RWPE2 (cell line): ENCODE results near the gene GPHN.
A peak's percentile ranks its signal among the peaks of the same experiment; 100 is the strongest.

Source experiments
- ATAC-seq: fragments of 200-7000 bp; cut with Tn5 transposase; 3 replicates; pipeline ENCODE4 v1.9.1; 2021; ENCODE audit warnings: low read depth
- DNase-seq: peaks from one replicate; pipeline ENCODE4 v3.0.0-alpha.2; 2020; ENCODE audit warnings: low spot score
- H3K27ac ChIP-seq: fragments of 450-650 bp; 2 replicates; pipeline ENCODE4 v1.5.1; 2017; ENCODE audit warnings: mild to moderate bottlenecking; ENCODE audit not compliant: poor library complexity, severe bottlenecking
- H3K27me3 ChIP-seq: fragments of 250-450 bp; sonication (Bioruptor Pico); 2 replicates; pipeline ENCODE4 v1.5.1; 2021; ENCODE audit warnings: mild to moderate bottlenecking, moderate library complexity; ENCODE audit not compliant: insufficient read depth, poor library complexity, severe bottlenecking
- H3K36me3 ChIP-seq: fragments of 250-450 bp; sonication (Bioruptor Pico); 2 replicates; pipeline ENCODE4 v1.5.1; 2020; ENCODE audit warnings: low read depth, mild to moderate bottlenecking, moderate library complexity
- H3K4me1 ChIP-seq: fragments of 250-450 bp; sonication (Bioruptor Pico); 2 replicates; pipeline ENCODE4 v1.5.1; 2021; ENCODE audit warnings: mild to moderate bottlenecking, moderate library complexity; ENCODE audit not compliant: insufficient read depth, poor library complexity, severe bottlenecking
- H3K4me3 ChIP-seq: fragments of 250-450 bp; sonication (Bioruptor Pico); 2 replicates; pipeline ENCODE4 v1.5.1; 2021; ENCODE audit warnings: mild to moderate bottlenecking, moderate library complexity; ENCODE audit not compliant: severe bottlenecking
- H3K9me3 ChIP-seq: fragments of 250-450 bp; sonication (Bioruptor Pico); 2 replicates; pipeline ENCODE4 v1.5.1; 2021; ENCODE audit warnings: mild to moderate bottlenecking, moderate library complexity; ENCODE audit not compliant: severe bottlenecking
- TF ChIP-seq, protein P1 (sequence below): fragments of 450-650 bp; IDR thresholded peaks from one replicate; pipeline ENCODE4 v1.5.1; 2017; ENCODE audit warnings: mild to moderate bottlenecking, moderate library complexity; ENCODE audit not compliant: poor library complexity, severe bottlenecking

GPHN gene

GRCh38 chr14:67186172-67186768, 678.3 kb downstream of the GPHN start:
- peaks cover 28% of the 10 kb centered on the region for H3K4me1 ChIP-seq
- H3K9me3 ChIP-seq = no peaks in the 10 kb centered on the region
- no peak for DNase-seq
- ATAC-seq = no peak
- H3K4me3 ChIP-seq = no peak overlapping the region
- H3K27ac ChIP-seq = peak overlapping the region; percentile 39
- no peaks in the 10 kb centered on the region for H3K36me3 ChIP-seq
- no peaks in the 10 kb centered on the region for H3K27me3 ChIP-seq
- TF ChIP-seq, protein P1, sequence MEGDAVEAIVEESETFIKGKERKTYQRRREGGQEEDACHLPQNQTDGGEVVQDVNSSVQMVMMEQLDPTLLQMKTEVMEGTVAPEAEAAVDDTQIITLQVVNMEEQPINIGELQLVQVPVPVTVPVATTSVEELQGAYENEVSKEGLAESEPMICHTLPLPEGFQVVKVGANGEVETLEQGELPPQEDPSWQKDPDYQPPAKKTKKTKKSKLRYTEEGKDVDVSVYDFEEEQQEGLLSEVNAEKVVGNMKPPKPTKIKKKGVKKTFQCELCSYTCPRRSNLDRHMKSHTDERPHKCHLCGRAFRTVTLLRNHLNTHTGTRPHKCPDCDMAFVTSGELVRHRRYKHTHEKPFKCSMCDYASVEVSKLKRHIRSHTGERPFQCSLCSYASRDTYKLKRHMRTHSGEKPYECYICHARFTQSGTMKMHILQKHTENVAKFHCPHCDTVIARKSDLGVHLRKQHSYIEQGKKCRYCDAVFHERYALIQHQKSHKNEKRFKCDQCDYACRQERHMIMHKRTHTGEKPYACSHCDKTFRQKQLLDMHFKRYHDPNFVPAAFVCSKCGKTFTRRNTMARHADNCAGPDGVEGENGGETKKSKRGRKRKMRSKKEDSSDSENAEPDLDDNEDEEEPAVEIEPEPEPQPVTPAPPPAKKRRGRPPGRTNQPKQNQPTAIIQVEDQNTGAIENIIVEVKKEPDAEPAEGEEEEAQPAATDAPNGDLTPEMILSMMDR = no peak

DNA sequence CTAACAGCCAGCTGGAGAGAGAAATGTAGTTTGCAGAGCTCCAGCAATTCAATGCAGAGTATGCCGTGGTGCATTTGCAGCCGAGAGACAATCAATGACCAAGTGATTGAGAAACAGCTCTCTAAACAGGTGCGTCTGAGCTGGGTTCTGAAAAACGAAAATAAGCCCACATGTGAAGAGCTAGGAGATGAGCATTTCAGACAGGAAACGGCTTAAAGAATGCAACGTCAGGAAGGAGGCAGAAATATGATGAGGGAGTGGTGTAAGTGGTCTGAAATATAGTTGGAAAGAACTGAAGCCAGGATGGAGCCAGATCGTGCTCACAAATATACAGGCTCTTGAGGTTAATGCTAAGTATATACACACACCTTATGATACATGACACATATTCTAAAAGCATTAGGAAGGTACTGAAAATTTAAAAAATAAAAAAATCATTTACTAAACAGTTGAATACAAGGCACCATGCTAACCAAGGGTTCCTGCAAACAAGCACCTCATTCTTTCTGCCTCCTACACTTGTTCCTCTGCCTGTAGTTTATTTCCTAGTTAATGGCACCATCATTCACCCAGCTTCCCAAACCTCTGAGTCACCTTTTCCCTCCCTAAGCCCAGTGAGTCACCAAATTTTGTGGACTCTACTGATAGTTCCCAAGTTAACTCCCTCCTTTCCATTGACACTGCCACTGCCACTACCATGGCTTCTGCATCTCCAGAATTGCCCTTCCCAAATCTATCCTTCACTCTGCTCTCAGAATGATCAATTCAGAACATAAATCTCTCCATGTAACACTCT, 679.0 kb downstream of the GPHN start:
- no peak for DNase-seq
- Histone ChIP-seq H3K4me1 (peaks cover 28% of the 10 kb centered on the region), H3K27me3 (no peaks in the 10 kb centered on the region), H3K4me3 (no peak overlapping the region), H3K9me3 (no peaks in the 10 kb centered on the region), H3K27ac (peak overlapping the region; percentile 39), H3K36me3 (no peaks in the 10 kb centered on the region)
- TF ChIP-seq, protein P1 = no peak
- peak; percentile 90 for ATAC-seq

DNA sequence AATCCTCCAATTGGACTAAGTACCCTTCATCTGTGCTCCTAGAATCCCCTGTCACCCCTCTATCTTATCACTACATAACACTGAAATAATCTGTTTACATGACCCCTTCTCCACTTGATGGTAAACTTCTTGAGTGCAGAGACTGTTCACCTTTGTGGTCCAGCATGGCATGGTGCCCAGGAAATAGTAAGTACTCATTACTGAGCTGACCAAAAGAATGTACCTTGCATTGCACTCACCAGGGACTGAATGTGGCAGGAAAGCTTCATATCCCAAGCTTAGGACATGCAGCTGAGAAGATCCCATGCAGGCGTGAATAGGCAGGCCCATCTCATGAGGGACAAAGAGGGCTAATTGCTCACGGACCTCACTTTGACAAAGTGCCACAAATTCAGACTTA, 679.9 kb downstream of the GPHN start:
- Histone ChIP-seq H3K9me3 (no peaks in the 10 kb centered on the region), H3K27ac (peak overlapping the region; percentile 39), H3K36me3 (no peaks in the 10 kb centered on the region), H3K4me1 (peaks cover 28% of the 10 kb centered on the region), H3K27me3 (no peaks in the 10 kb centered on the region), H3K4me3 (no peak overlapping the region)
- DNase-seq = peak; percentile 89
- TF ChIP-seq, protein P1 = no peak
- ATAC-seq = peak; percentile 88

DNA sequence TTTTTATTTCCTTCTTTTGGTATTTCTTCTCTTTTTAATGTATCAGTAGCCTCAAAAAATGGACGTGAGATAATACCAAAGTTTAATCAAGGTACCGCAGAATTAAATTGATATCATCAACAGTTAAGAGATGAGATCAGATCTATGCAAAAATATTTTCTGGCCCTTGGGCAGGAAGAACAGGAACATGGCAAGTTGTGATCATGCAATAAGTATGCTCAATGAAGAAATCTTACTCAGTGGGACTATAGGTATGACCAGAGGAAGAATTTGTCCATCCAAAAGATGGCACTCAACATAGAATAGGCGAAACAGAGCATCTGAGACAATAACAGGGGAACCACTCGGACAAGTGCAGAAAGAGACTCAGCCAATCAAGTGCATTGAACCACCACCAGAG, 680.4 kb downstream of the GPHN start:
- Histone ChIP-seq H3K27ac (peak overlapping the region; percentile 39), H3K4me3 (no peak overlapping the region), H3K27me3 (no peaks in the 10 kb centered on the region), H3K36me3 (no peaks in the 10 kb centered on the region), H3K9me3 (no peaks in the 10 kb centered on the region), H3K4me1 (peaks cover 28% of the 10 kb centered on the region)
- no peak for DNase-seq
- no peak for ATAC-seq
- TF ChIP-seq, protein P1 = no peak
